ENCODE results near the gene APOL6. TPM values are rescaled to one million over a fixed set of nuclear protein-coding genes. Genes with fewer than 3 reads are reported as not detected.

Gene APOL6
- total and polyA plus RNA-seq, 2 of the 4 experiments (the other 2 are of a cell fraction): 1.2 to 7.2 TPM

- Histone ChIP-seq H3K56ac (ENCODE audit: extremely low read depth, insufficient read depth, low read length) (peak overlapping the region; percentile 58; the same call in 1 of the 2 replicates), H3K9ac (ENCODE audit: low read depth, low read length) (no peak overlapping the region), H3K4me2 (ENCODE audit: low read depth, low read length) (no peak overlapping the region), H3K4me3 (ENCODE audit: insufficient read depth, low read depth, low read length) (no peak overlapping the region), H3K18ac (ENCODE audit: low read depth, low read length) (peak overlapping the region; percentile 54), H4K91ac (ENCODE audit: insufficient read depth, low read depth, low read length) (peak overlapping the region; percentile 99), H2AK9ac (replicated peaks; ENCODE audit: low read depth, low read length, poor library complexity) (peak overlapping the region; percentile 53), H2BK5ac (ENCODE audit: low read depth, low read length, poor library complexity, severe bottlenecking) (peak overlapping the region; percentile 96), H2BK15ac (ENCODE audit: low read depth, low read length) (peak overlapping the region; percentile 96; the same call in 2 of the 3 replicates), H3K4ac (ENCODE audit: low read depth, low read length) (peak overlapping the region; percentile 99), H4K8ac (ENCODE audit: low read depth in 2 of 2, low read length in 2 of 2) (peak overlapping the region; percentile 37 to 96), H3K14ac (replicated peaks; ENCODE audit: low read depth, low read length) (peak overlapping the region; percentile 89), H3K9me1 (ENCODE audit: insufficient read depth, low read length) (peaks cover 14% of the 10 kb centered on the region), H2BK20ac (ENCODE audit: low read depth, low read length) (peak overlapping the region; percentile 93), H3K4me1 (ENCODE audit: control insufficient read depth, insufficient read depth, low read length) (peaks cover 9% of the 10 kb centered on the region), H4K20me1 (ENCODE audit: insufficient read depth, low read length) (no peaks in the 10 kb centered on the region), H3K36me3 (ENCODE audit: control insufficient read depth, insufficient read depth, low read length) (no peaks in the 10 kb centered on the region), H2BK120ac (ENCODE audit: low read depth, low read length) (peak overlapping the region; percentile 99), H3K27ac (ENCODE audit: insufficient read depth, low read length) (peak overlapping the region; percentile 61), H4K5ac (ENCODE audit: low read depth, low read length) (peak overlapping the region; percentile 55), H3K23ac (ENCODE audit: low read depth, low read length) (peak overlapping the region; percentile 88), H3K79me1 (ENCODE audit: low read depth in 1 of 2, low read length in 2 of 2) (peaks cover 3 to 14% of the 10 kb centered on the region in 2 experiments; a peak in 3 of 4 replicates), H2AK5ac (ENCODE audit: low read depth, low read length) (peak overlapping the region; percentile 88), H2AFZ (replicated peaks; ENCODE audit: low read length, poor library complexity) (peak overlapping the region; percentile 45), H3K27me3 (ENCODE audit: control insufficient read depth, insufficient read depth, low read length) (no peaks in the 10 kb centered on the region), H3K9me3 (ENCODE audit: control insufficient read depth, insufficient read depth, low read length) (no peaks in the 10 kb centered on the region)
- ATAC-seq (ENCODE audit: low read depth) (no peak), DNase-seq (no peak)
- dilution Hi-C loops (cut with HindIII; ENCODE audit: low sequenced_read_pairs, unreplicated experiment): no loop called here
- ChIA-PET POLR2A (ENCODE audit: unreplicated experiment) (no interaction called here), CTCF (no interaction called here)
- intact Hi-C loops (cut with micrococcal nuclease): loop anchor here (1.0 to 5.0 kb wide), 3 partner anchors 20 to 399 kb away; partner anchors contain the start of genes APOL6 and RBFOX2
- BruUV-seq (replicated peaks): no TSS peak
- WGBS, 2 experiments (ENCODE audit: extremely low coverage in 2 of 2, insufficient read length in 1 of 2): no CpG with 5 or more reads among the region's 3 CpGs
- in situ Hi-C loops (cut with MboI; ENCODE audit: low sequenced_read_pairs): loop anchor here (5.0 to 10.0 kb wide), 2 partner anchors 294 to 496 kb away; no protein-coding TSS in a partner anchor
- no peak for TF ChIP-seq USF2 (IDR thresholded peaks at IDR 0.05; ENCODE audit: low read depth, low read length)
- TF ChIP-seq MAZ (IDR thresholded peaks at IDR 0.05; ENCODE audit: borderline replicate concordance, low read depth, low read length): no peak
- TF ChIP-seq RFX5 (IDR thresholded peaks at IDR 0.05; ENCODE audit: low read depth, low read length): no peak
- TF ChIP-seq RCOR1 (IDR thresholded peaks at IDR 0.05; ENCODE audit: insufficient replicate concordance, low read length): no peak
- no peak for TF ChIP-seq ELK1 (IDR thresholded peaks at IDR 0.05; ENCODE audit: borderline replicate concordance, low read depth, low read length)
- TF ChIP-seq POLR2A (IDR thresholded peaks at IDR 0.05; ENCODE audit: low read depth, low read length): no peak
- TF ChIP-seq MAFK (IDR thresholded peaks at IDR 0.05; ENCODE audit: low read depth, low read length): no peak
These were observed 19.5 kb upstream of the APOL6 start for GRCh38 chr22:35628732-35629131.
